Cardiac fibroblast (primary cell): ENCODE measurements around the gene SLAMF6.

Experiments used
- DNase-seq, 2 donors: peaks; one replicate each; pipeline versions ENCODE4 v3.0.0 to v3.0.0-alpha.2; 2010; ENCODE audit warnings: low read depth in 2 of 2
- H3K4me3 ChIP-seq, 2 donors: replicated peaks in 1 of 2; 1 replicate in 1 of 2; 2 replicates in 1 of 2; pipeline ENCODE4 v1.5.1; 2011; ENCODE audit warnings: low read depth in 2 of 2, low read length in 2 of 2, mild to moderate bottlenecking in 2 of 2, moderate library complexity in 1 of 2
- TF ChIP-seq, protein P1 (sequence below): IDR thresholded peaks from one replicate; pipeline ENCODE4 v1.5.1; 2011; ENCODE audit warnings: low read depth, mild to moderate bottlenecking, low read length, inconsistent platforms

SLAMF6 gene

DNA sequence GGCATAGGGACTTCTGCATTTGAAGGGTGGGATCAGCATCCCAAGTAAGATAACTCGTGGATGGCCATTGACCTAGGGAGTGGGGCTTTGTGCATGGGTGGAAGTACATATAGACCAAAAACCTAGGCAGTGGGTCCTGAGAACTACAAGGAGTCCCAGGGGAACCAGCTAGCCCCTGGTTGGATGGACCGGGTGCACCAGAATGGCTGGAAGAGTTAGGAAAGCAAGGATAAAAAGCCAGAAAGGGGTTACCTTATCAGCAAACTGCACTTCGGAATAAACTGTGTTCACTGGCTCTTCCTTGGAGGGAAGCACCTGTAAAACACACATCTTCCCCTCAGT is 26.6 kb upstream of the SLAMF6 start:
- no peak overlapping the region for H3K4me3 ChIP-seq
- no peak for DNase-seq
- TF ChIP-seq, protein P1, sequence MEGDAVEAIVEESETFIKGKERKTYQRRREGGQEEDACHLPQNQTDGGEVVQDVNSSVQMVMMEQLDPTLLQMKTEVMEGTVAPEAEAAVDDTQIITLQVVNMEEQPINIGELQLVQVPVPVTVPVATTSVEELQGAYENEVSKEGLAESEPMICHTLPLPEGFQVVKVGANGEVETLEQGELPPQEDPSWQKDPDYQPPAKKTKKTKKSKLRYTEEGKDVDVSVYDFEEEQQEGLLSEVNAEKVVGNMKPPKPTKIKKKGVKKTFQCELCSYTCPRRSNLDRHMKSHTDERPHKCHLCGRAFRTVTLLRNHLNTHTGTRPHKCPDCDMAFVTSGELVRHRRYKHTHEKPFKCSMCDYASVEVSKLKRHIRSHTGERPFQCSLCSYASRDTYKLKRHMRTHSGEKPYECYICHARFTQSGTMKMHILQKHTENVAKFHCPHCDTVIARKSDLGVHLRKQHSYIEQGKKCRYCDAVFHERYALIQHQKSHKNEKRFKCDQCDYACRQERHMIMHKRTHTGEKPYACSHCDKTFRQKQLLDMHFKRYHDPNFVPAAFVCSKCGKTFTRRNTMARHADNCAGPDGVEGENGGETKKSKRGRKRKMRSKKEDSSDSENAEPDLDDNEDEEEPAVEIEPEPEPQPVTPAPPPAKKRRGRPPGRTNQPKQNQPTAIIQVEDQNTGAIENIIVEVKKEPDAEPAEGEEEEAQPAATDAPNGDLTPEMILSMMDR = no peak

DNA sequence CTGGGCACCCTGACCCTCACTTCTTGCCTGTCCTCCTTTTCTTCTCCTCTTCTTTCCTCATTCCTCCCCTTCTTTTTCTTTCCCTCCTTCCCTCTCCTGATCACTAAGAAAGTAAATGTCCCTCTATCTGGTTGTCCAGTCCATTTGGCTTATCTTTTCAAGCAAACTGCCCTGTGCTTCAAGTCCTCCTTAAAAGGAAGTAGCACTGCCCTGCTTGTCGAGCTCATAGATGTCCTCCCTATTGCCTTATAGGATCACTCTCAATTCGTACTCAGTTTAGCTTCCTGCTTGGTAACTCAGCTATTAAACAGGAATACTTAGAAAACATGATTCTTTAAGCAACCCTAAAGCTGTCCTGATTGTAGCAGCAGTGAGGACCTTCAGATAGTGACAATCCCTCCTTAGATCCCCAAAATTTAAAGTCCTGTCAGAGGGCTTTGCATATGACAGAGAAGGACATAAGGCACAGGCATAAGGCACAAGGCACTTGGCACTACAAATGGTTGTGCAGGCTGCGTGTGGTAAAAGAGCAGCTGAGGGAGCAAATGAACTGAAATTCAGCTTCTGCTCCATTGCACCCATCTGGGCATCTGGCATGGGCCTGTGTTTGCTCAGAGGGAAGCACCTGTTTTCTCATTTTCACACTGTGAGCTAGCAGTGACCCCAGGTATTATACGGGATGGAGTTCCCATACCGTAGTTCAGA is 26.1 kb upstream of the SLAMF6 start:
- no peak overlapping the region for H3K4me3 ChIP-seq
- TF ChIP-seq, protein P1 = no peak
- DNase-seq = no peak

DNA sequence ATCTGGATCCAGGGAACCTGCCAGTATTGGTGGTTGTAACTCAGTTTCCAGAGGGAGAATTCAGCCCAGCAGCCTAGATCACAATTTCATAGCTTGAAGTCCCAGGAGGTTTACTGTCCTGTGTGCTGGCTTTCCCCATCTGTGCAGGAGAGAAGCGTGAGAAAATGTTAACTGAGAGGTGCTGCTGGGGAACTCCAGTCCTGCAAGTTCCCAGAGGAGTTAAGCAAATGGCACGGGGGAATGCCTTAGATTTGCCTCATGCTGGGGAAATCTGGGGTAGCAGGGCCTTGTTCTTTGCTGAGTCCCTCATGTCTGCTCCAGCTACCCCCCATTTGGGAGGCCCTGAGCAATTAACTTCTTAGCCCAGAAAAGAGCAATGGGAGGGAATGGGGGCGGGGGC is 25.1 kb upstream of the SLAMF6 start:
- TF ChIP-seq, protein P1 = no peak
- H3K4me3 ChIP-seq = no peak overlapping the region
- no peak for DNase-seq

DNA sequence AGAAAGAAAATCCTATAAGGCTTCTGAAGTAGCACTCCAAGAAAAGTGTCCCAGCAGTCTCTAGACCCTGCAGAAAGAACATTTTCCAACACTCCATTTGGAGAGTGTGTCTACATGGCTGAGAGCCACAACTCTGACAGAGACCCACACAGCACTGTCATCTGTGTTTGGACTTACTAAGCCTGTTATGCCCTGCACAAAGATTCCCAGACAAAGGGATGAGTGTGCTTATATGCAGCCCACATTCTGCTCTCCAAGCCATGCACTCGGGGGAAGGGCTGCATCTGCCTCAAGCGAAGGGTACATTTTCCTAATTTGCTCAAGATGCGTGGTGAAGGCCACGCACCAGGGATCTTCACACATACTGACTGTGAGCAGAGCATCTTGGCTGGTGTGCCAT is 24.4 kb upstream of the SLAMF6 start:
- no peak for DNase-seq
- TF ChIP-seq, protein P1 = no peak
- no peak overlapping the region for H3K4me3 ChIP-seq

DNA sequence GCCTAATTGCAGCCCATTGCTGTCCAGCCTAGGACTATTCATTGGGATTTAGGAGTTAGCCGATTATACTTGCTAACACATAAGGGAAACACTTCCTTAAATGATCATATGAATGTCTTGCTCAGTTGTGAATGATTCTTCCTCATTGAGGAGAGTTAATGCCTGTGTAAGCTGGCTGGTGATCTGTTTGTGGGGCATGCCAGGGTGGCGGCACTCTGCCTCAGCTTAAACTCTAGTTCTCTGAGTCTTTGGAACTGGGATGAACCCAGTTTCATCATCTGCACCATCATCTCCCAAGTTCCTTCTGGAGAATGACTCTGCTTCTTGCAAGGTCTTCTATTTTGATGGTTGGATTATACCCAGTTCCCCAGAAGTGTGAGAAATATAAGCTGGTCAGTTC is 23.9 kb upstream of the SLAMF6 start:
- TF ChIP-seq, protein P1 = no peak
- no peak for DNase-seq
- H3K4me3 ChIP-seq = no peak overlapping the region

DNA sequence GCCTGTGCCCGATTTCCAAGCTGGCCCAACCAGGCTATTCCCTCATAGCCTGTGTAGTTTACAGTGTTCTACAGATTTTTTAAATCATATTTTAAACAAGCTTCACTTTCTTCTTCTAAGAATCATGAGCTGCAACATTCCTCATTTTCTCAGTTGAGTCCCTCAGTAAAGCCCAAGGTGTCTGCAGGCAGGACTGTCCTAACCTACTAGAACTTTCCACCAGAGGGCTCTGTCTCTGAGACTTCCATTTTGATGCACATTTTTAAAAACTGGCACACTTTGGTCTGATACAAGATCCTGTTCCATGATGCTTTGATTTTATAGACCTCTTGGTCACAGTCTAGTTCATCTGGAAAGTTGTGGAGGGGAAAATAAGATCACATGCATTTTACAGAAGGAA is 21.6 kb upstream of the SLAMF6 start:
- TF ChIP-seq, protein P1 = peak; percentile 21
- DNase-seq = peak; percentile 8 to 10
- no peak overlapping the region for H3K4me3 ChIP-seq

DNA sequence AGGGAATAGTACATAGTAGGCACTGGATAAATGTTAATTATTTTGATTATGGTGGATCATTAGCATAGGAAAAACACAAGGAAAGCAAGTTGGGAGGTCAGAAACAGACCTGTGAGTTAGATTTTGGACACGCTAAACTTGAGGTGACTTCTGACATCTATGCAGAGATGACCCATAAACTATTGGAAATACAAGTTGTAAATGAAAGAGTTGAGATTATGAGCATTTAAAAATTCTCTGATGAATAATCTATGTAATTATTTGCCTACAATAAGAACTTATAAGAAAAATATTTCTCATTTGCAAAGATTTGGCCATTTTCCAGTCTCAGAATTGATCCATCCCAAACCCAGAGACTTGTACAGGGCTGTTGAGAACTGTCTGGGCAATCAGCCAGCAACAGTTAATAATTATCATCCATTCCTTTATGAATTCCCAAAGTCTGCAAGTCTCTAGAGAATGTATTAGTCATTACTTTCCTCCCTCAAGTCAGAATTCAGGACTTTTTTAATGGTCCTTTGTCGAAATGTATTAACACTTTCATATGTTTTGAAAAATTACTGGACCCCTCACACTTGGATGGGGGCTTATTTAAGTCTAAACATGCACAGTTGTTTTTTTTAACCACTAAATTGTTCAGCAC is 19.4 kb upstream of the SLAMF6 start:
- no peak overlapping the region for H3K4me3 ChIP-seq
- TF ChIP-seq, protein P1 = no peak
- DNase-seq = peak in 1 of 2 donors; percentile 6
